ENCODE results near the gene TBATA. TPM values are rescaled to one million over a fixed set of nuclear protein-coding genes. Genes with fewer than 3 reads are reported as not detected.

The TBATA gene
- total RNA-seq, 1 donor, result not detected

- DNase-seq (ENCODE audit: low read depth), result no peak
- TF ChIP-seq, protein P1, sequence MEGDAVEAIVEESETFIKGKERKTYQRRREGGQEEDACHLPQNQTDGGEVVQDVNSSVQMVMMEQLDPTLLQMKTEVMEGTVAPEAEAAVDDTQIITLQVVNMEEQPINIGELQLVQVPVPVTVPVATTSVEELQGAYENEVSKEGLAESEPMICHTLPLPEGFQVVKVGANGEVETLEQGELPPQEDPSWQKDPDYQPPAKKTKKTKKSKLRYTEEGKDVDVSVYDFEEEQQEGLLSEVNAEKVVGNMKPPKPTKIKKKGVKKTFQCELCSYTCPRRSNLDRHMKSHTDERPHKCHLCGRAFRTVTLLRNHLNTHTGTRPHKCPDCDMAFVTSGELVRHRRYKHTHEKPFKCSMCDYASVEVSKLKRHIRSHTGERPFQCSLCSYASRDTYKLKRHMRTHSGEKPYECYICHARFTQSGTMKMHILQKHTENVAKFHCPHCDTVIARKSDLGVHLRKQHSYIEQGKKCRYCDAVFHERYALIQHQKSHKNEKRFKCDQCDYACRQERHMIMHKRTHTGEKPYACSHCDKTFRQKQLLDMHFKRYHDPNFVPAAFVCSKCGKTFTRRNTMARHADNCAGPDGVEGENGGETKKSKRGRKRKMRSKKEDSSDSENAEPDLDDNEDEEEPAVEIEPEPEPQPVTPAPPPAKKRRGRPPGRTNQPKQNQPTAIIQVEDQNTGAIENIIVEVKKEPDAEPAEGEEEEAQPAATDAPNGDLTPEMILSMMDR (IDR thresholded peaks at IDR 0.05; ENCODE audit: insufficient read depth, low read depth, low read length), result no peak
- H3K4me3 ChIP-seq (ENCODE audit: low read depth, low read length), result no peak overlapping the region
Observed at GRCh38 chr10:70751356-70751755, 33.8 kb downstream of the TBATA start.

DNA sequence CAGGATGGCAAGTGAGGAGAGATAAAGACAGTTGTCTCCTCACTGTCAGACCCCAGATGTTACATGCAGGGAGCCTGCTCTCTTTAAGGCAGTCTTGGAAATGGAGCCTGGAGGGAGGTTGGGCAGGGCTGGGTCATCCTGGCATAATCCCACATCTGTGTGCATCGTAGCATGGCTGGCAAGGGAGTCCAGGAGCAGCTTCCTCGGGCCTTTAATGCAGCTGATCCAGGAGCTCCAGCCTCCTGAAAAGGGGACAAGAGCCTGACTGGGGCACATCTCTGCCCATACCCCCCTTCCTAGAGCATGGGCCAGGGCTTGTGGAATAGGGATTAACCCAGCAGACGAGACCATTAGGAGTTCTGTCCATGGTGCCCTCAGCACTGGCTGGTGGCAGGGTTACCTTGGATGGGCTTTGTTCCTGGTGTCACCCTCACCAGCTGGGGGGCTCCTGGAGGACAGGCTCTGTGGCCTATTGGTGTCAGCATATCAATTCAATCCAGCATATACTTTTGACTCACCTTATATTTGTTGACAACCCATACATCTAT is 34.9 kb downstream of the TBATA start:
- DNase-seq (ENCODE audit: low read depth), result no peak
- no peak overlapping the region for H3K4me3 ChIP-seq (ENCODE audit: low read depth, low read length)
- TF ChIP-seq, protein P1 (IDR thresholded peaks at IDR 0.05; ENCODE audit: insufficient read depth, low read depth, low read length), result no peak

DNA sequence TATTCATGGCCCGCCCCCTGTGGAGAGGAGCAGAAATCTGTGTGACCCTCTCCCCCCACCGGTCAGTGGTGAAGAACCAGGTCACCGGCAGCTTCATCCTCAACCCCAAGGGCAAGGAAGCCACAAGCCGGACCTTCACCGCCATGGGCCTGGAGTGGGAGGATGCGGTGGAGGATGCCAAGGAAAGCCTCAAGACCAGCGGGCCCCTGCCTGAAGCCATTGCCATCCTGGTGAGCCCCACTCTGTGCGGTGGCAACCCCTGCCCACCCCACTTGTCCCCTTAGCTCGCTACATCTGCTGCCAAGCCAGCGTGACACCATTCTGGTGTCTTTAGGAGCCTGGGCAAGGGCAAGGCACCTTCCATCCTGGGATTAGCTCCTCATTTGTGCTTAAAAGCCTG is 35.4 kb downstream of the TBATA start:
- no peak overlapping the region for H3K4me3 ChIP-seq (ENCODE audit: low read depth, low read length)
- TF ChIP-seq, protein P1 (IDR thresholded peaks at IDR 0.05; ENCODE audit: insufficient read depth, low read depth, low read length), result no peak
- DNase-seq (ENCODE audit: low read depth), result no peak

- no peak overlapping the region for H3K4me3 ChIP-seq (ENCODE audit: low read depth, low read length)
- TF ChIP-seq, protein P1 (IDR thresholded peaks at IDR 0.05; ENCODE audit: insufficient read depth, low read depth, low read length), result no peak
- no peak for DNase-seq (ENCODE audit: low read depth)
Observed at GRCh38 chr10:70748801-70749573, 36.2 kb downstream of the TBATA start.

GRCh38 chr10:70748305-70748704 is 36.9 kb downstream of the TBATA start:
- TF ChIP-seq, protein P1 (IDR thresholded peaks at IDR 0.05; ENCODE audit: insufficient read depth, low read depth, low read length), result no peak
- H3K4me3 ChIP-seq (ENCODE audit: low read depth, low read length), result no peak overlapping the region
- DNase-seq (ENCODE audit: low read depth), result no peak

DNA sequence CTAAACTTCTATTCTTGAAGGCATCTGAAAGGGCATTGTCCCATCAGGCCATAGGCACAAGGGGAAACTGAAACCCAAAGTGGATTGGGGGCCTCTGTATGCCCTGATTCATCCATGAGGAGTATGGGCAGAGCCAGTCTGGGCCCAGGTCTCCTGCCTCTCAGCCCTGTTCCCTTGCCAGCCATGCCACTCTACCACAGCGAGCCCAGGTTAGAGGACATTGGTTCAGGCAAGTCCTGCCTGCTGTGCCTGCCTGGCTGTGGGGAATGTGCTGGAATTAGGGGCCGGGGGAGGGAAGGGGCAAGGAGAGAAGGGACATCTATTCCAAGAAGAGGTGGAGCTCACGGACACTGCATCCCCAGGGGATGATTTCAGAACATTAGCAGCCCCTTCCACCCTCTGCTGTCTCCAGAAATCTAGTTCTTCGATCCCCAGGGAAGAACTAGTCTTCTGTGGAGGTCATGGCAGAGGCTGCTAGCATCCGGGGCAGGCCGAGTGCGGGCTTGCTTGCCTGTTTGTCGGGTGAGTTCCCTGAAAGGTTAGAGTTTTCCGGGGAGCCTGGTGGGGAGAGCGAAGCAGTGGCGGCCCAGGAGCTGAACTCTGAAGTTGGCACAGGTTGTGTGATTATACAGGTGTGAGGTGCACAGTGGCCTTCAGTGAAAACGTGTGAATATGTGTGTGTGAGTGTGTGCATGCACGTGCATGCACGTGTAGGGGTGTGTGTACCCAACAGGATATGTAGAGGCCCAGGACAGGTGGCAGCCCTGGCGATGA is 37.8 kb downstream of the TBATA start:
- DNase-seq (ENCODE audit: low read depth), result no peak
- H3K4me3 ChIP-seq (ENCODE audit: low read depth, low read length), result no peak overlapping the region
- TF ChIP-seq, protein P1 (IDR thresholded peaks at IDR 0.05; ENCODE audit: insufficient read depth, low read depth, low read length), result no peak

Data from fibroblast of villous mesenchyme (primary cell).